CD4-positive, alpha-beta T cell treated with Interleukin-17A for 1 hour (primary cell): Measurements from ENCODE around the gene GP1BA.

Experiments used
- DNase-seq: peaks from one replicate; pipeline ENCODE4 v3.0.0-alpha.2; 2020

GP1BA gene

DNA sequence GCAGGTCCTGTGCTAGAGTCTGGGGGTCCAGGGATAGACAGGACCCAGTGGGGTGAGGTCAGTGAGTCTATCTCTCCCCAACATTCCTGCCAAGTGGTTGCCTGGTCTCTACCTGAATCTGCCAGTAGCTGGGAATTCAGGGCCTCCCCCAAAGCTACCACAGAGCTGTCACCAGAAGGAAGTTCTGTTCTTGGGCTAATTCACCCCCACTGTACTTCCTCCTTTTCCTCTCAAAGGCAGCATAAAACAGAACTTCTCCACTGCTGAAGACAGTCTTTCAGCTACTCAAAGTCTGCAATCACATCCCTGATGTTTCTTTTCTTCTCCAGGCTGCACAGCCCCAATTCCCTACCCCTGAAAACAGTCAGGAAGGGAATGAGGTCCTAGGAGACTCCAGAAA is 46.6 kb downstream of the GP1BA start:
- no peak for DNase-seq

DNA sequence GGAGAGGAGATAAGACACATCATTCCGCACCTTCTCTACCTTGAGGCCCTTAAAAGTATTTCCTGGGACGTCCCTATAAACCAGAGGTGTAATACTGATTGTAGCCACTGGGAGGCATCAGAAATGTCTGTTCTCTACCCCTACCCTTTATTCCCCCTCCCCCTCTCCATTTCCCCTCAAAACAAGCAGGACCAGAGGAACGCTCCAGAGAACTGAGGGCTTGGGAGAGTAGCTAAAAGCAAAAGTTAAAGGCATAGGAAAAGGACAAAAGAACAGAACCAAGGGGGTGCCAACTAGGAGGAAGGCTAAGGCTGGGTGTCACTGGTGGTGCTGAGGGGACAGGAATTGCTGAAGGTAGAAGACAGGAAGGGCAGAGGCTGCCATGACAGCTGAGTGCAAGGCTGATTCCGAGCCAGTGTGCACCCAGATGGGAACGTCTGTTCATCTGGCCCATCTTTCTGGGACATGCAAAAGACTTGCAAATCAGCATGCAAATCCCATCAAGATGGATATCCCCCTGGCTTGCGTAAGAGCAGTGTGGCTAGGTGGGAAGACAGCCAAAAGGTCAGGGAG is 48.7 kb downstream of the GP1BA start:
- peak; percentile 82 for DNase-seq

DNA sequence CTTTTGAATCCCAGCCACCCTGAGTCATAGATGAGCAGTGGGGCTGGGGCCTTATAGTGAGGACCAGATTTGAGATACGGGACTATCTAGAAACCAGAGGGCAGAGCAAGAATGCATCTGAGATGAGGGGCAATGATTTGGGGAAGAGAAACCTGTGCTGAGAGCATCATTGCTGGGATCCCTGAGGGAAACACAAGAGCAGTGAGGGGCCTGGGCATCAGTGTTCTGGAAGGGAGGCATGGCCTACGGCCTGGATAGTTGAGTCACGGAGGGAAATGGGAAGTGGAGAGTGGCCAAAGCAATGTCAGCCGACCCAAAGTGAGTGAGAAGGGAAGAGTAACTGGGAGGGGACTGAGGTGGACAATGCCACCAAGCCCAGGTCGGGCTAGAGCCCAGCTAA is 50.2 kb downstream of the GP1BA start:
- no peak for DNase-seq
